Measurements from ENCODE around the gene AFAP1L1.

AFAP1L1 gene

DNA sequence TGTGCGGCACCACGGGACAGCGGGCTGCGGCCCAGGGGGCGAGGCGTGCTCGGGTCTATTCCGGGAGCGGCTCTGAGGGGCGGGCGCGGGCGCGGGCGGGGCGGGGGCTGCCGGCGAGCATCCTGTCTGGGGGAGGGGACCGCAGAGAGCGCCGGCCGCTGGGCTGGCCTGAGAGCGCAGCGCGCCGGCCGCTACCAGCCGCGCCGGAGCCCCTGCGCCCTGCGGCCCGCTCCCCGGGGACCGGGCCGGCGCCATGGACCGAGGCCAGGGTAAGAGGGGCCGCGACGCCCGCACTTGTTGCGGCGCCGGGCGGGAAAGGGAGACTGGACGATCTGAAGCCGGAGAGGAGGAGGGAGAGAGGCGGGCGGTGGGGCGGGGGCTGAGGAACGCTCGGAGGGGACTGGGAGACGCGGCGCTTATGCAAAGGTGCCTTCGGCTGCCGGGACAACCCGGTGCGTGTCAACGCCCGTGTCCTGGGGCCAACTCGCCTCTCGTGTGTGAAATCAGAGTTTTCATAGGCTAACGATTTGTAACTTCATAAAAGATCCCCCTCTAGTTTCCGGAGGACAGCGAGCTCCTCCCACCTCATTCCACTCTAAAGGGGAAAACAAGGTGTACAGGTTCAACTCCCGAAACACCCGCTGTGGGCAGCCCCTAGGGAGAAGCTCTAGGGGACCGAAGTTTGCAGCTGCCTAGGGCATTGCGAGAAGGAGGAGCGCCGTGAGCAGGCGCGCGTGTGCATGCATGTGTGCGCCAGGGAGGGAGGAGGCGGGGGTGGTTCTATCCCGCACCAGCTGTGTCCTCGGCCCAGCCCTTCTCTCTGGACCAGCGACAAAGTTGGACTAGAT lies at the start of gene AFAP1L1:
Gene AFAP1L1, plus strand, starts transcription at position 144 of the 848 bp plus-strand sequence. Its CDS starts 110 bp downstream, at position 254.
- peaks cover 52% of the 10 kb centered on the region for H3K27me3 Mint-ChIP-seq (ENCODE audit: low read depth, poor library complexity)
- TF ChIP-seq, protein P1, sequence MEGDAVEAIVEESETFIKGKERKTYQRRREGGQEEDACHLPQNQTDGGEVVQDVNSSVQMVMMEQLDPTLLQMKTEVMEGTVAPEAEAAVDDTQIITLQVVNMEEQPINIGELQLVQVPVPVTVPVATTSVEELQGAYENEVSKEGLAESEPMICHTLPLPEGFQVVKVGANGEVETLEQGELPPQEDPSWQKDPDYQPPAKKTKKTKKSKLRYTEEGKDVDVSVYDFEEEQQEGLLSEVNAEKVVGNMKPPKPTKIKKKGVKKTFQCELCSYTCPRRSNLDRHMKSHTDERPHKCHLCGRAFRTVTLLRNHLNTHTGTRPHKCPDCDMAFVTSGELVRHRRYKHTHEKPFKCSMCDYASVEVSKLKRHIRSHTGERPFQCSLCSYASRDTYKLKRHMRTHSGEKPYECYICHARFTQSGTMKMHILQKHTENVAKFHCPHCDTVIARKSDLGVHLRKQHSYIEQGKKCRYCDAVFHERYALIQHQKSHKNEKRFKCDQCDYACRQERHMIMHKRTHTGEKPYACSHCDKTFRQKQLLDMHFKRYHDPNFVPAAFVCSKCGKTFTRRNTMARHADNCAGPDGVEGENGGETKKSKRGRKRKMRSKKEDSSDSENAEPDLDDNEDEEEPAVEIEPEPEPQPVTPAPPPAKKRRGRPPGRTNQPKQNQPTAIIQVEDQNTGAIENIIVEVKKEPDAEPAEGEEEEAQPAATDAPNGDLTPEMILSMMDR (IDR thresholded peaks at IDR 0.05) = no peak
- no peaks in the 10 kb centered on the region for H3K36me3 Mint-ChIP-seq (ENCODE audit: low read depth)
- H3K4me3 Mint-ChIP-seq = peak within 1 kb of the TSS; percentile 90
- peaks cover 16% of the 10 kb centered on the region for H3K9me3 Mint-ChIP-seq
- H3K4me1 Mint-ChIP-seq = peaks cover 27% of the 10 kb centered on the region
- DNase-seq = peak; percentile 78
- no peak within 1 kb of the TSS for H3K27ac Mint-ChIP-seq

DNA sequence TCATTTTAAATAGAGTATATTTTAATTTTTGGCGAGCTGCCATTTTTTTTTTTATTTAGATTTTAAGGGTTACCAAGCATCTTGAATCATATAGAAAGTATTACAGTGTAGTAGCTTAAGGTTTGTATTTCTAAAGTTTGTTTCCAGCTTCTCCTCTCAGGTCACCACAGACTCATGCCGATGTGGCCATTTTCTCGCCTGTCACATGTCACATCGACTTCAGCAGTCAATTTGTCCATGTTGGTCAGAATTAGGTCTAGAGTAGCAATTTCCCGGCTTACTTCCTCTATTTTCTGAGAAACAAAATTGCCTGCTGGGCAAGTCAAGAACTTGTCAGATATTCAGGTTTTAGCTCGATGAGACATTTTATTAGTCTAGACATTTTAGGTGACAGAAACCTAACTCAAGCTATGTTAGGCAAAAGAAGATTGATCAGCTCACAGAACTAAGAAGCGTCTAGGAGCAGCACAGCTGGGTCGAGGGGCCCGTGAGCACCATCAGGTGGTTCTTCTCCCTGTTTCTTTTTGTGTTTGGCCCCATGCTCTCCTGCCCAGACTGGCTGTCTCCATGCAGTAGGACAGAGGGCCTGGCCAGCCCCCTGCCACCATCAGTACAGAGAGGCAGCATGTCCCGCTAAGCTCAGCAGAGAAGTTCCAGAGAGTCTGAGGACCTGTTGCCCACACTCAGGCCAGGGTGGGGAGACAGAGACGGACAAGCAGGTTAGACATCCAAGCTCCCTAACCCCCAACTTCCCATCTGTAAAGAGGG lies 48.4 kb upstream of the AFAP1L1 start:
- TF ChIP-seq, protein P1 (IDR thresholded peaks at IDR 0.05) = no peak
- no peaks in the 10 kb centered on the region for H3K9me3 Mint-ChIP-seq
- H3K27ac Mint-ChIP-seq = no peak overlapping the region
- peaks cover 4% of the 10 kb centered on the region for H3K27me3 Mint-ChIP-seq (ENCODE audit: low read depth, poor library complexity)
- H3K36me3 Mint-ChIP-seq (ENCODE audit: low read depth) = no peaks in the 10 kb centered on the region
- DNase-seq = no peak
- peaks cover 6% of the 10 kb centered on the region for H3K4me1 Mint-ChIP-seq
- no peak overlapping the region for H3K4me3 Mint-ChIP-seq

DNA sequence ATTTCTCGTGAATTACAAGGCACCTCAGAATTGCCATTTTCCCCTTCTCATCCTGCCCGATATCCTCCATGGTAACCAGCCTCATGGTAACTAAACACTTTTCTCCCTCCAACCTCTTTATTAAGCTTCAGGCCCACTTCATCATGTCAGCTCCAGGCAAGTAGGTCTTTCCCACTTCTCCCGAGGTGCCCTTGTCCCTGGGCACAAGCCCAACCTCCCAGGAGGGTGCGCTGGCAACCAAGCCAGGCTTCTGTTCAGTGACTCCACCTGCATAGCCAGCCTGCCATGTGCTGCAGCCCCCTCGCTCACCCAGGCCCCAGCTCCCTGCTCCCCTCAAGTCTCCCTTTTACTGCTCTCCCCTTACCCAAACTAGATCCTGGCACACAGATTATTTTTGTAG lies 47.4 kb upstream of the AFAP1L1 start:
- H3K36me3 Mint-ChIP-seq (ENCODE audit: low read depth) = no peaks in the 10 kb centered on the region
- no peak overlapping the region for H3K27ac Mint-ChIP-seq
- DNase-seq = no peak
- peaks cover 11% of the 10 kb centered on the region for H3K4me1 Mint-ChIP-seq
- no peaks in the 10 kb centered on the region for H3K9me3 Mint-ChIP-seq
- no peak overlapping the region for H3K4me3 Mint-ChIP-seq
- TF ChIP-seq, protein P1 (IDR thresholded peaks at IDR 0.05) = no peak
- H3K27me3 Mint-ChIP-seq (ENCODE audit: low read depth, poor library complexity) = peaks cover 4% of the 10 kb centered on the region

DNA sequence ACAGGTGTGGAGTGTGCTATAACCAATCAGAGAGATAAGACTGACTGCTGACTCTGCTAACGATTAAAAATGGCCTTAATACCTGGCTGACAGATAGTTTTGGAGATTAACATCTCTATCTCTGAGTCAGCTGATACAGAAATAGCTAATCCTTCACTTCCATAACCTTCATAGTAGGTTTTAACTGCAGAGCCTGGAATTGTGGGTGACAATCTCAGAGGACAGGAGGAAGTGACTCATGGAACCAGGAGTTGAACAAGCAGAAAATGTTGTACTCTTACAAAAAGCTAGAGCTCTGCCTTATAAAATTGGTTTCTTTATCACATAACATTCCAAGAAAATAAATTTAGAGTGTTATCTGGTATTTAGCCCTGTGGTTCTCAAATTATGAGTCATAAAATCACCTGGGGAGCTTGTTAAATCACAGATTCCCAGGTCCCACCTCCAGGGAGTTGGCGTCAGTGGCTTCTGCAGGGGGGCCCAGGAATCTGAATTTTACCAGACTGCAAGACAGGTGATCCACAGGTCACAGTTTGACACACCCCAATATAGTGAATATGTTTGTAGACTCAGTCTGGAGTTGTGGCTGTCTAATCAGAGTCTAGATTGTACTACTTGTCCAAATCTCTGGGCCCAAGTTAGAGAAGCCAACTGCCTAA lies 44.4 kb upstream of the AFAP1L1 start:
- no peaks in the 10 kb centered on the region for H3K9me3 Mint-ChIP-seq
- H3K27ac Mint-ChIP-seq = no peak overlapping the region
- peaks cover 5% of the 10 kb centered on the region for H3K4me1 Mint-ChIP-seq
- H3K4me3 Mint-ChIP-seq = no peak overlapping the region
- TF ChIP-seq, protein P1 (IDR thresholded peaks at IDR 0.05) = no peak
- H3K27me3 Mint-ChIP-seq (ENCODE audit: low read depth, poor library complexity) = peaks cover 22% of the 10 kb centered on the region
- no peak for DNase-seq
- H3K36me3 Mint-ChIP-seq (ENCODE audit: low read depth) = no peaks in the 10 kb centered on the region

DNA sequence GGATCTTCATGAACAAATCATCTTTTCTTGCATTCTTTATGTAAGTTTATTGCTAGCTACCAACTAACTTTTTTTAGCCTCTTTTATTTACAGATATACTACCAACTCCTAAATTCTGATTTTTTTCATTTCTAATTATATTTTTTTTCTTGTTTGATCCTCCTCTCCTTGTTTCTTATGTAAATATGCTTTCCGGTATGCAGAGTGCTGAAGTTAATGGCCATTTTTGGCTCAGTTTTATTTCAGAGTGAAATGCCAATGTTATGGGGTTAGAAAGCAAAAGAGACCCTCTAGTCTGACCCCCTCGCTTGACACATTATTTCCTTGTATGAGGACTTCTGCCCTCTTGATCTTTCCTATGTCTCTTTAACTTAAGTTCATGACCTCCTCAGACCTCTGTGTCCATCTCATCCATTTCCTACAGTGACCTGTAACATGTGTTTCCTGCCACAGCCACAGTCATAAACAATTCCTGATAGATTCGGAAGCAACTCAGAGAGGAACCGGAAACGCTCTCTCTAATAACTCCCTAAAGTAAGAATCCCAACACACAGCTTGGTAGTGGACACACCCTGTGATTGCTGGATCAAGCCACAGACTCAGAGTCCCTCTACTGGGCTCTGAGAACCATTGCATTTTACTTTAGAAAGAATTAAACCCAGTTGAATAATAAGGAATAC lies 42.9 kb upstream of the AFAP1L1 start:
- no peak overlapping the region for H3K4me3 Mint-ChIP-seq
- TF ChIP-seq, protein P1 (IDR thresholded peaks at IDR 0.05) = peak; percentile 48
- H3K27me3 Mint-ChIP-seq (ENCODE audit: low read depth, poor library complexity) = peaks cover 32% of the 10 kb centered on the region
- no peaks in the 10 kb centered on the region for H3K9me3 Mint-ChIP-seq
- no peak overlapping the region for H3K27ac Mint-ChIP-seq
- DNase-seq = no peak
- peaks cover 5% of the 10 kb centered on the region for H3K4me1 Mint-ChIP-seq
- H3K36me3 Mint-ChIP-seq (ENCODE audit: low read depth) = no peaks in the 10 kb centered on the region

All from nephron progenitor cell (in vitro differentiated cells).